OCI-LY7 (cell line): ENCODE measurements around the gene CAMK2B.

Source experiments
- EZH2phosphoT487 ChIP-seq: fragments of 200-600 bp; sonication (generic); IDR thresholded peaks from 2 replicates; pipeline ENCODE4 v1.6.1; 2018; ENCODE audit warnings: low read depth, borderline replicate concordance, mild to moderate bottlenecking, mixed run types, antibody characterized with exemption, low read length, moderate library complexity, mixed read lengths
- TF ChIP-seq, protein P1 (sequence below): fragments of 200-600 bp; sonication (generic); conservative IDR thresholded peaks from 2 replicates; pipeline ENCODE4 v1.5.1; 2014; ENCODE audit warnings: mild to moderate bottlenecking, antibody characterized with exemption, low read length, moderate library complexity, mixed read lengths

DNA sequence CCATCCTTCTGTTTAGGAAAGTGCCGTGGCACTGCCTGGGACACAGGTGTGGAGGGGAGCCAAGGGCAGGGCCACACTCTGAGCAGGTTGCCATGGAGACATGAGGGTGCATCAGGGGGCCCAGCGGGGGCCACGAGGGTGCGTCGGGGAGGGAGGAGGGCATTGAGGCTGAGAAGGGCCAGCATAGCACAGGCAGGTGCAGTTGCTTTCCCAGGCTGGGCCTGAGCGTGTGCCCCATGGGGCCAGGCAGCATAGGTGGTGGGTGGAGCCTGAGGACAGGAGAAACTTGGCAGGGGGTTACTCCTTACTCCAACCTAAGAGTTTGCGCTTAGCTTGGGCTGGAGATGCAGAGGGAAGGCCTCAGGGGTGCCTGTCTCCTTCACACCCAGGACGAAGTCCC, 109.4 kb downstream of the CAMK2B start:
- TF ChIP-seq, protein P1, sequence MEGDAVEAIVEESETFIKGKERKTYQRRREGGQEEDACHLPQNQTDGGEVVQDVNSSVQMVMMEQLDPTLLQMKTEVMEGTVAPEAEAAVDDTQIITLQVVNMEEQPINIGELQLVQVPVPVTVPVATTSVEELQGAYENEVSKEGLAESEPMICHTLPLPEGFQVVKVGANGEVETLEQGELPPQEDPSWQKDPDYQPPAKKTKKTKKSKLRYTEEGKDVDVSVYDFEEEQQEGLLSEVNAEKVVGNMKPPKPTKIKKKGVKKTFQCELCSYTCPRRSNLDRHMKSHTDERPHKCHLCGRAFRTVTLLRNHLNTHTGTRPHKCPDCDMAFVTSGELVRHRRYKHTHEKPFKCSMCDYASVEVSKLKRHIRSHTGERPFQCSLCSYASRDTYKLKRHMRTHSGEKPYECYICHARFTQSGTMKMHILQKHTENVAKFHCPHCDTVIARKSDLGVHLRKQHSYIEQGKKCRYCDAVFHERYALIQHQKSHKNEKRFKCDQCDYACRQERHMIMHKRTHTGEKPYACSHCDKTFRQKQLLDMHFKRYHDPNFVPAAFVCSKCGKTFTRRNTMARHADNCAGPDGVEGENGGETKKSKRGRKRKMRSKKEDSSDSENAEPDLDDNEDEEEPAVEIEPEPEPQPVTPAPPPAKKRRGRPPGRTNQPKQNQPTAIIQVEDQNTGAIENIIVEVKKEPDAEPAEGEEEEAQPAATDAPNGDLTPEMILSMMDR: no peak
- TF ChIP-seq EZH2phosphoT487: no peak
